Liver (tissue), 3 donors: Measurements from ENCODE around the gene PCP2.

Experiments
- CTCF ChIP-seq: fragments of 150-350 bp; IDR thresholded peaks from 2 replicates; pipeline ENCODE4 v1.5.1; 2017; ENCODE audit warnings: improper control_type of control experiment, low read depth, low read length; ENCODE audit not compliant: missing input control
- EGR1 ChIP-seq, 2 donors: IDR thresholded peaks; 2 replicates each; pipeline ENCODE4 v1.6.1; 2016 to 2018; ENCODE audit warnings: antibody characterized with exemption in 2 of 2, low read depth in 2 of 2
- GABPA ChIP-seq, 2 donors: IDR thresholded peaks in 1 of 2; conservative IDR thresholded peaks in 1 of 2; 2 replicates each; pipeline ENCODE4 v1.6.1; 2016; ENCODE audit warnings: antibody characterized with exemption in 2 of 2, mild to moderate bottlenecking in 1 of 2, moderate library complexity in 1 of 2
- JUND ChIP-seq, 2 donors: IDR thresholded peaks; 2 replicates each; pipeline ENCODE4 v1.6.1; 2016; ENCODE audit warnings: antibody characterized with exemption in 2 of 2
- RAD21 ChIP-seq, 2 donors: IDR thresholded peaks; 2 replicates each; pipeline ENCODE4 v1.6.1; 2016; ENCODE audit warnings: antibody characterized with exemption in 2 of 2, mild to moderate bottlenecking in 2 of 2
- SP1 ChIP-seq: IDR thresholded peaks from 2 replicates; pipeline ENCODE4 v1.6.1; 2018; ENCODE audit warnings: antibody characterized with exemption, mild to moderate bottlenecking
- TF ChIP-seq, protein P1 (sequence below): IDR thresholded peaks from 2 replicates; pipeline ENCODE4 v1.6.1; 2016; ENCODE audit warnings: antibody characterized with exemption, mild to moderate bottlenecking
- donor health status: healthy.
- donor health status: healthy.

- TF ChIP-seq CTCF (no peak), JUND (IDR thresholded peaks at IDR 0.05) (no peak), SP1 (no peak), GABPA (IDR thresholded peaks at IDR 0.05 in 1 of 2, conservative IDR thresholded peaks at IDR 0.05 in 1 of 2) (no peak), EGR1 (IDR thresholded peaks at IDR 0.05; ENCODE audit: low read depth in 2 of 2) (no peak), RAD21 (IDR thresholded peaks at IDR 0.05) (no peak)
- TF ChIP-seq, protein P1, sequence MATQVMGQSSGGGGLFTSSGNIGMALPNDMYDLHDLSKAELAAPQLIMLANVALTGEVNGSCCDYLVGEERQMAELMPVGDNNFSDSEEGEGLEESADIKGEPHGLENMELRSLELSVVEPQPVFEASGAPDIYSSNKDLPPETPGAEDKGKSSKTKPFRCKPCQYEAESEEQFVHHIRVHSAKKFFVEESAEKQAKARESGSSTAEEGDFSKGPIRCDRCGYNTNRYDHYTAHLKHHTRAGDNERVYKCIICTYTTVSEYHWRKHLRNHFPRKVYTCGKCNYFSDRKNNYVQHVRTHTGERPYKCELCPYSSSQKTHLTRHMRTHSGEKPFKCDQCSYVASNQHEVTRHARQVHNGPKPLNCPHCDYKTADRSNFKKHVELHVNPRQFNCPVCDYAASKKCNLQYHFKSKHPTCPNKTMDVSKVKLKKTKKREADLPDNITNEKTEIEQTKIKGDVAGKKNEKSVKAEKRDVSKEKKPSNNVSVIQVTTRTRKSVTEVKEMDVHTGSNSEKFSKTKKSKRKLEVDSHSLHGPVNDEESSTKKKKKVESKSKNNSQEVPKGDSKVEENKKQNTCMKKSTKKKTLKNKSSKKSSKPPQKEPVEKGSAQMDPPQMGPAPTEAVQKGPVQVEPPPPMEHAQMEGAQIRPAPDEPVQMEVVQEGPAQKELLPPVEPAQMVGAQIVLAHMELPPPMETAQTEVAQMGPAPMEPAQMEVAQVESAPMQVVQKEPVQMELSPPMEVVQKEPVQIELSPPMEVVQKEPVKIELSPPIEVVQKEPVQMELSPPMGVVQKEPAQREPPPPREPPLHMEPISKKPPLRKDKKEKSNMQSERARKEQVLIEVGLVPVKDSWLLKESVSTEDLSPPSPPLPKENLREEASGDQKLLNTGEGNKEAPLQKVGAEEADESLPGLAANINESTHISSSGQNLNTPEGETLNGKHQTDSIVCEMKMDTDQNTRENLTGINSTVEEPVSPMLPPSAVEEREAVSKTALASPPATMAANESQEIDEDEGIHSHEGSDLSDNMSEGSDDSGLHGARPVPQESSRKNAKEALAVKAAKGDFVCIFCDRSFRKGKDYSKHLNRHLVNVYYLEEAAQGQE: no peak
These were observed 22.1 kb upstream of the PCP2 start for GRCh38 chr19:7655581-7655980.
